ENCODE data around the gene KAZN. TPM values are rescaled to one million over a fixed set of nuclear protein-coding genes. Genes with fewer than 3 reads are reported as not detected.
A peak's percentile ranks its signal among the peaks of the same experiment; 100 is the strongest.

KAZN gene
- total and polyA plus RNA-seq, 10 donors, result 20.0 to 245 (median 144) TPM

GRCh38 chr1:15042866-15043265, 444.4 kb downstream of the KAZN start:
- peaks cover 0 to 65% (median 34%) of the 10 kb centered on the region in 6 donors for H3K4me1 ChIP-seq
- TF ChIP-seq CTCF (IDR thresholded peaks at IDR 0.05 in 8 of 11, conservative IDR thresholded peaks at IDR 0.05 in 3 of 11), result no peak
- no peak for TF ChIP-seq POLR2A (IDR thresholded peaks at IDR 0.05)
- TF ChIP-seq POLR2AphosphoS5 (IDR thresholded peaks at IDR 0.05), result peak; percentile 40 to 69 (median 61)
- H3K27me3 ChIP-seq (replicated peaks in 1 of 7), result no peaks in the 10 kb centered on the region
- no peak for DNase-seq
- no peak overlapping the region for H3K4me3 ChIP-seq
- WGBS, 5 donors, result 69 to 88% (median 73%) methylated on average over 6 to 8 of the region's 8 CpGs
- peak overlapping the region in 6 of 8 donors; percentile 34 to 65 (median 52) for H3K27ac ChIP-seq
- intact Hi-C loops (cut with DNase I; ENCODE audit: low total_unique reads), result no loop called here
- H3K36me3 ChIP-seq, result peaks cover 0 to 71% (median 2%) of the 10 kb centered on the region in 6 donors
- no peaks in the 10 kb centered on the region for H3K9me3 ChIP-seq

DNA sequence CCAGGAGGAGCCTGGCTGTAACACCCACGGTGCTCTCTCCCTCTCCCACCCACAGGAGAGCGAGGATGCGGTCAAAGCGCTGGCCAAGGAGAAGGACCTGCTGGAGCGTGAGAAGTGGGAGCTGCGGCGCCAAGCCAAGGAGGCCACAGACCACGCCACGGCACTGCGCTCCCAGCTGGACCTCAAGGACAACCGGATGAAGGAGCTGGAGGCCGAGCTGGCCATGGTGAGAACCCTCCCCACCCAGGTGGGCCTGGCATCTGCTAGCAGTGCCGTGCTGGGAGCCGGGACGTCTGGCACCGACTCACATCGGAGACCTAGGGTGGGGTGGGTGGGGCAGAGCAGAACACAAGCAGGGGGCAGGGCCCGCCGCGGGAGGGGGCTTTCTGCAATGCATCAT, 445.4 kb downstream of the KAZN start:
- TF ChIP-seq POLR2A (IDR thresholded peaks at IDR 0.05), result no peak
- TF ChIP-seq CTCF (IDR thresholded peaks at IDR 0.05 in 8 of 11, conservative IDR thresholded peaks at IDR 0.05 in 3 of 11), result no peak
- peak; percentile 59 to 78 (median 73) for TF ChIP-seq POLR2AphosphoS5 (IDR thresholded peaks at IDR 0.05)
- H3K4me1 ChIP-seq, result peaks cover 0 to 66% (median 34%) of the 10 kb centered on the region in 6 donors
- DNase-seq, result no peak
- 48 to 84% (median 77%) methylated on average over 18 to 20 of the region's 20 CpGs for WGBS, 5 donors
- H3K9me3 ChIP-seq, result no peaks in the 10 kb centered on the region
- H3K27me3 ChIP-seq (replicated peaks in 1 of 7), result no peaks in the 10 kb centered on the region
- peaks cover 0 to 67% (median 3%) of the 10 kb centered on the region in 6 donors for H3K36me3 ChIP-seq
- no peak overlapping the region for H3K4me3 ChIP-seq
- intact Hi-C loops (cut with DNase I; ENCODE audit: low total_unique reads), result no loop called here
- peak overlapping the region in 5 of 8 donors; percentile 34 to 65 (median 50) for H3K27ac ChIP-seq

DNA sequence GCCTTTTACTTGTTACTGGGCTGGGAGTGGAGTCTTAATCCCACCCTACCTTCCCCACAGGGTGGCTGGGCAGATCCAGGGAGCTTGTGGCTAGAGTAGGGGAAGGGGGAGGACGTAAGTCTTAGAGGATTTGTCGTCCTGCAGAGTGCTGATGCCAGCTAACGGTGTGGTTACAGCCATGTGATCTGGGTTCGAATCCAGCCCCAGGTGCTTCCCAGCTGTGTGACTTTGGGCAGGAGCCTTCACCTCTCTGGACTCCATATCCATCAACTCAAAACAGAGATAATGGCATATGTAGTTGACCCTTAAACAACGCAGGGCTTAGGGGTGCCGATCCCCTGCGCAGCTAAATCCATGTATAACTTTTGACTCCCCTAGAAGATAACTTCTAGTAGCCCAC, 446.6 kb downstream of the KAZN start:
- no peak for DNase-seq
- H3K27ac ChIP-seq, result peak overlapping the region in 5 of 8 donors; percentile 11 to 65 (median 50)
- intact Hi-C loops (cut with DNase I; ENCODE audit: low total_unique reads), result no loop called here
- H3K4me1 ChIP-seq, result peaks cover 0 to 64% (median 33%) of the 10 kb centered on the region in 6 donors
- WGBS, 5 donors, result 72 to 89% (median 86%) methylated on average over 7 of the region's 7 CpGs
- H3K36me3 ChIP-seq, result peaks cover 0 to 62% (median 0%) of the 10 kb centered on the region in 6 donors
- TF ChIP-seq CTCF (IDR thresholded peaks at IDR 0.05 in 8 of 11, conservative IDR thresholded peaks at IDR 0.05 in 3 of 11), result no peak
- no peak for TF ChIP-seq POLR2A (IDR thresholded peaks at IDR 0.05)
- no peak for TF ChIP-seq POLR2AphosphoS5 (IDR thresholded peaks at IDR 0.05)
- H3K9me3 ChIP-seq, result no peaks in the 10 kb centered on the region
- H3K27me3 ChIP-seq (replicated peaks in 1 of 7), result no peaks in the 10 kb centered on the region
- H3K4me3 ChIP-seq, result no peak overlapping the region

DNA sequence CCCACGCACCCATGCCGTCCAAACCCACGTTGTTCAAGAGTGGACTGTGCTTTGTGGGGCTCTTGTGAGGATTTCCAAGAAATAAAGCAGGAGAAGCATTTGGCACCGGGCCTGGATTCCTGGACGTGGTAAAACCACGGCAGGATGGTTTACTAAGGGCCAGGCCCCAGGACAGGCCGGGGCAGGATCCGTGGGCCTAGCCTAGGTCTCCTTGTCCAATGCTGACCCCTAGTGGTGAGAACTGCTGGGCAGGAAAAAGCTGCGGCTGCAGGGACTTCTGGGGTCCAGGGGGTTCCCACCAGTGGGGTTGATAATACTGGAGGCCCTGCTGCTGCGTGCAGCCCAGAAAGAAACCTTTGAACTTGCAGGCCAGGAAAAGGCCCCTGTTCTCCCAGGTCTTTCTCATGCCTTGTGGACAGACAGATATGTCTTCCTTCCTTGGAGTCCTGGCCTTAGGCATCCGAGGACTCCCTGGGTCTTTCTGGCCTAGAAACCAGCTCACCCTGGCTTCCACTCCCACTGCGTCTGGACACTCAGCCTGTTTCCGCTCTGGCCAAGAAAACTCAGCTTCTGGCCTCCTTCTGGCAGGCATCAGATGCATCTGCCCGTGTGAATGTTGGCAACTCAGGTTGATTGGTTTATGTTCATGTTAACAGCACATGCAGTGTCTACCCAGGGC, 448.1 kb downstream of the KAZN start:
- H3K36me3 ChIP-seq, result peaks cover 0 to 64% (median 0%) of the 10 kb centered on the region in 6 donors
- peak; percentile 83 for DNase-seq
- 41 to 56% (median 41%) methylated on average over 10 to 14 of the region's 14 CpGs for WGBS, 5 donors
- intact Hi-C loops (cut with DNase I; ENCODE audit: low total_unique reads), result no loop called here
- no peak overlapping the region for H3K4me3 ChIP-seq
- no peaks in the 10 kb centered on the region for H3K27me3 ChIP-seq (replicated peaks in 1 of 7)
- no peaks in the 10 kb centered on the region for H3K9me3 ChIP-seq
- peaks cover 0 to 64% (median 32%) of the 10 kb centered on the region in 6 donors for H3K4me1 ChIP-seq
- peak overlapping the region in 5 of 8 donors; percentile 15 to 65 (median 43) for H3K27ac ChIP-seq
- TF ChIP-seq POLR2AphosphoS5 (IDR thresholded peaks at IDR 0.05), result peak in 2 of 3 donors; percentile 46 to 47
- TF ChIP-seq CTCF (IDR thresholded peaks at IDR 0.05 in 8 of 11, conservative IDR thresholded peaks at IDR 0.05 in 3 of 11), result peak; percentile 42 to 87 (median 77)
- no peak for TF ChIP-seq POLR2A (IDR thresholded peaks at IDR 0.05)
